ENCODE measurements around the gene EIF3F. TPM values are rescaled to one million over a fixed set of nuclear protein-coding genes. Genes with fewer than 3 reads are reported as not detected.

The EIF3F gene
- total and polyA plus RNA-seq, 11 donors: 103 to 434 (median 147) TPM

DNA sequence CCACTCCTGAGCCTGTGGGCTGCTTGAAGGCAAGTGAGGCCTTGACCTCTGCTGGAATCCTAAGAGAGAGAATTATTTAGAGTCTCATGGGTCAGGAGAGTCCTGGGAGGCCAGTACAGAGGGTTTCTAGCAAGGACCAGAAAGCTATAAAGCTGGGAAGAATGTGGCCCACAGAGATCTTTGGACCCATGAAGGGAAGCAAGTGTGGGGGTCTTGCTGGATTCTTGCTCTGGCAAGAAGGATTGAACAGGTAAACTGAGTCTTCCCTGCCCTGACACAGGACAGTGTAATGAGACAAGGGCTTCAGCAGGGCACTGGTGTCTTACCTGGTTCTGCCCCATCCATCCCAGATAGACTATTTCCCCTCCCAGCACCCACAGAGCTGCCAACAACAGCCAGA is 18.4 kb downstream of the EIF3F start:
- DNase-seq (no peak), ATAC-seq (no peak)
- Histone ChIP-seq H3K36me3 (peaks cover 0 to 7% (median 0%) of the 10 kb centered on the region in 9 donors), H3K9me3 (no peaks in the 10 kb centered on the region), H3K27ac (no peak overlapping the region), H3K4me1 (no peaks in the 10 kb centered on the region), H3K27me3 (no peaks in the 10 kb centered on the region), H3K4me3 (no peak overlapping the region)
- TF ChIP-seq, protein P1, sequence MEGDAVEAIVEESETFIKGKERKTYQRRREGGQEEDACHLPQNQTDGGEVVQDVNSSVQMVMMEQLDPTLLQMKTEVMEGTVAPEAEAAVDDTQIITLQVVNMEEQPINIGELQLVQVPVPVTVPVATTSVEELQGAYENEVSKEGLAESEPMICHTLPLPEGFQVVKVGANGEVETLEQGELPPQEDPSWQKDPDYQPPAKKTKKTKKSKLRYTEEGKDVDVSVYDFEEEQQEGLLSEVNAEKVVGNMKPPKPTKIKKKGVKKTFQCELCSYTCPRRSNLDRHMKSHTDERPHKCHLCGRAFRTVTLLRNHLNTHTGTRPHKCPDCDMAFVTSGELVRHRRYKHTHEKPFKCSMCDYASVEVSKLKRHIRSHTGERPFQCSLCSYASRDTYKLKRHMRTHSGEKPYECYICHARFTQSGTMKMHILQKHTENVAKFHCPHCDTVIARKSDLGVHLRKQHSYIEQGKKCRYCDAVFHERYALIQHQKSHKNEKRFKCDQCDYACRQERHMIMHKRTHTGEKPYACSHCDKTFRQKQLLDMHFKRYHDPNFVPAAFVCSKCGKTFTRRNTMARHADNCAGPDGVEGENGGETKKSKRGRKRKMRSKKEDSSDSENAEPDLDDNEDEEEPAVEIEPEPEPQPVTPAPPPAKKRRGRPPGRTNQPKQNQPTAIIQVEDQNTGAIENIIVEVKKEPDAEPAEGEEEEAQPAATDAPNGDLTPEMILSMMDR (IDR thresholded peaks at IDR 0.05): no peak
- TF ChIP-seq POLR2A (IDR thresholded peaks at IDR 0.05): no peak
- intact Hi-C loops (cut with DNase I): loop anchor here in 3 of 10 donors (5.0 kb wide), 3 partner anchors 87 to 202 kb away; no protein-coding TSS in a partner anchor

- Histone ChIP-seq H3K4me1 (no peaks in the 10 kb centered on the region), H3K9me3 (no peaks in the 10 kb centered on the region), H3K27ac (no peak overlapping the region), H3K4me3 (no peak overlapping the region), H3K36me3 (no peaks in the 10 kb centered on the region), H3K27me3 (no peaks in the 10 kb centered on the region)
- ATAC-seq: peak; percentile 62 to 89 (median 88)
- intact Hi-C loops (cut with DNase I): loop anchor here in 9 of 10 donors (1.0 to 5.0 kb wide), 7 partner anchors 84 to 201 kb away; no protein-coding TSS in a partner anchor
- DNase-seq: peak in 4 of 5 donors; percentile 44 to 57 (median 54)
- TF ChIP-seq POLR2A (IDR thresholded peaks at IDR 0.05): no peak
- TF ChIP-seq, protein P1 (IDR thresholded peaks at IDR 0.05): peak; percentile 62 to 90 (median 82)
Measured at GRCh38 chr11:8006349-8006977, 19.3 kb downstream of the EIF3F start.

GRCh38 chr11:8008212-8008611 is 21.1 kb downstream of the EIF3F start:
- H3K36me3 ChIP-seq: no peaks in the 10 kb centered on the region
- H3K4me3 ChIP-seq: no peak overlapping the region
- H3K27me3 ChIP-seq: no peaks in the 10 kb centered on the region
- TF ChIP-seq, protein P1 (IDR thresholded peaks at IDR 0.05): no peak
- no peak for TF ChIP-seq POLR2A (IDR thresholded peaks at IDR 0.05)
- 39 to 59% (median 53%) methylated on average over 4 of the region's 4 CpGs for WGBS, 4 donors
- ATAC-seq: no peak
- DNase-seq: no peak
- H3K4me1 ChIP-seq: no peaks in the 10 kb centered on the region
- intact Hi-C loops (cut with DNase I): loop anchor here in 3 of 10 donors (5.0 kb wide), 3 partner anchors 84 to 199 kb away; no protein-coding TSS in a partner anchor
- H3K9me3 ChIP-seq: no peaks in the 10 kb centered on the region
- H3K27ac ChIP-seq: no peak overlapping the region

GRCh38 chr11:8009856-8010255 is 22.7 kb downstream of the EIF3F start:
- DNase-seq (no peak), ATAC-seq (no peak)
- no peaks in the 10 kb centered on the region for H3K27me3 ChIP-seq
- intact Hi-C loops (cut with DNase I): loop anchor here in 5 of 10 donors (2.0 to 5.0 kb wide), 5 partner anchors 77 to 197 kb away; no protein-coding TSS in a partner anchor
- no peaks in the 10 kb centered on the region for H3K4me1 ChIP-seq
- no peak overlapping the region for H3K27ac ChIP-seq
- no peaks in the 10 kb centered on the region for H3K9me3 ChIP-seq
- TF ChIP-seq, protein P1 (IDR thresholded peaks at IDR 0.05): no peak
- no peak for TF ChIP-seq POLR2A (IDR thresholded peaks at IDR 0.05)
- WGBS, 4 donors: 93 to 95% (median 94%) methylated on average over 3 of the region's 3 CpGs
- H3K36me3 ChIP-seq: no peaks in the 10 kb centered on the region
- H3K4me3 ChIP-seq: no peak overlapping the region
